Middle frontal gyrus (tissue), 1 donor: ENCODE measurements around the gene AGRN.

Source experiments
- DNase-seq: peaks from one replicate; pipeline ENCODE4 v3.0.0-alpha.2; 2015; ENCODE audit warnings: low spot score; ENCODE audit errors: extremely low spot score

The AGRN gene

GRCh38 chr1:1035291-1035943, 15.5 kb downstream of the AGRN start:
- no peak for DNase-seq

GRCh38 chr1:1037366-1038327, 17.7 kb downstream of the AGRN start:
- no peak for DNase-seq

- no peak for DNase-seq
These were observed 18.8 kb downstream of the AGRN start for GRCh38 chr1:1038694-1039093.

GRCh38 chr1:1039145-1039910, 19.4 kb downstream of the AGRN start:
- DNase-seq = no peak

GRCh38 chr1:1040004-1040991, 20.4 kb downstream of the AGRN start:
- peak; percentile 28 for DNase-seq

GRCh38 chr1:1041092-1041523, 21.2 kb downstream of the AGRN start:
- DNase-seq = no peak

GRCh38 chr1:1041873-1042272, 22.0 kb downstream of the AGRN start:
- no peak for DNase-seq

GRCh38 chr1:1042835-1043234, 22.9 kb downstream of the AGRN start:
- DNase-seq = no peak

- no peak for DNase-seq
These were observed 23.5 kb downstream of the AGRN start for GRCh38 chr1:1043411-1043810.

GRCh38 chr1:1043921-1044320, 24.0 kb downstream of the AGRN start:
- no peak for DNase-seq

GRCh38 chr1:1044455-1045078, 24.6 kb downstream of the AGRN start:
- DNase-seq = no peak

GRCh38 chr1:1045129-1045528, 25.2 kb downstream of the AGRN start:
- no peak for DNase-seq

- DNase-seq = no peak
These were observed 26.3 kb downstream of the AGRN start for GRCh38 chr1:1046243-1046642.

GRCh38 chr1:1046767-1047166, 26.8 kb downstream of the AGRN start:
- no peak for DNase-seq

GRCh38 chr1:1047407-1047806, 27.5 kb downstream of the AGRN start:
- DNase-seq = no peak

- no peak for DNase-seq
These were observed 28.0 kb downstream of the AGRN start for GRCh38 chr1:1047963-1048362.

GRCh38 chr1:1048765-1049164, 28.8 kb downstream of the AGRN start:
- DNase-seq = no peak

GRCh38 chr1:1049318-1050165, 29.6 kb downstream of the AGRN start:
- DNase-seq = no peak

- DNase-seq = no peak
These were observed 30.7 kb downstream of the AGRN start for GRCh38 chr1:1050577-1051052.
